ENCODE measurements around the gene CFAP299.

The CFAP299 gene

GRCh38 chr4:80710748-80711451 lies 375.4 kb downstream of the CFAP299 start:
- no peaks in the 10 kb centered on the region for H3K27me3 ChIP-seq (ENCODE audit: insufficient read depth, low read length)
- H4K20me1 ChIP-seq (ENCODE audit: insufficient read depth, low read length) = no peaks in the 10 kb centered on the region
- H3K9ac ChIP-seq (ENCODE audit: low read length) = no peak overlapping the region
- no peaks in the 10 kb centered on the region for H3K9me3 ChIP-seq (ENCODE audit: low read length)
- H3K79me2 ChIP-seq (ENCODE audit: insufficient read depth, low read length) = no peaks in the 10 kb centered on the region
- H3K9me2 ChIP-seq (ENCODE audit: low read depth, low read length) = no peaks in the 10 kb centered on the region
- H2AFZ ChIP-seq (ENCODE audit: low read length) = peak overlapping the region; percentile 38; the same call in 1 of the 2 replicates
- no peaks in the 10 kb centered on the region for H3F3A ChIP-seq (ENCODE audit: insufficient read depth, low read length)
- peak overlapping the region; percentile 36 for H3K27ac ChIP-seq (ENCODE audit: low read depth, low read length, poor library complexity, severe bottlenecking)
- no peaks in the 10 kb centered on the region for H3K36me3 ChIP-seq (ENCODE audit: insufficient read depth, low read length)
- TF ChIP-seq EZH2 (IDR thresholded peaks at IDR 0.05; ENCODE audit: borderline replicate concordance, low read length) (no peak), CTCF (IDR thresholded peaks at IDR 0.05; ENCODE audit: low read length) (no peak)
- no peak overlapping the region for H3K4me2 ChIP-seq (ENCODE audit: low read length)
- H3K4me3 ChIP-seq (ENCODE audit: low read depth, low read length, poor library complexity, severe bottlenecking) = no peak overlapping the region
- H3K4me1 ChIP-seq (ENCODE audit: insufficient read depth, low read length, severe bottlenecking) = peaks cover 46% of the 10 kb centered on the region

- Histone ChIP-seq H3K4me3 (ENCODE audit: low read depth, low read length, poor library complexity, severe bottlenecking) (no peak overlapping the region), H3F3A (ENCODE audit: insufficient read depth, low read length) (no peaks in the 10 kb centered on the region), H3K4me2 (ENCODE audit: low read length) (no peak overlapping the region), H3K9ac (ENCODE audit: low read length) (no peak overlapping the region), H3K36me3 (ENCODE audit: insufficient read depth, low read length) (no peaks in the 10 kb centered on the region), H3K27me3 (ENCODE audit: insufficient read depth, low read length) (no peaks in the 10 kb centered on the region), H3K4me1 (ENCODE audit: insufficient read depth, low read length, severe bottlenecking) (peaks cover 46% of the 10 kb centered on the region), H3K27ac (ENCODE audit: low read depth, low read length, poor library complexity, severe bottlenecking) (peak overlapping the region; percentile 36), H3K9me2 (ENCODE audit: low read depth, low read length) (no peaks in the 10 kb centered on the region), H4K20me1 (ENCODE audit: insufficient read depth, low read length) (no peaks in the 10 kb centered on the region), H2AFZ (ENCODE audit: low read length) (peak overlapping the region; percentile 81), H3K9me3 (ENCODE audit: low read length) (no peaks in the 10 kb centered on the region), H3K79me2 (ENCODE audit: insufficient read depth, low read length) (no peaks in the 10 kb centered on the region)
- TF ChIP-seq CTCF (IDR thresholded peaks at IDR 0.05; ENCODE audit: low read length) = no peak
- no peak for TF ChIP-seq EZH2 (IDR thresholded peaks at IDR 0.05; ENCODE audit: borderline replicate concordance, low read length)
These were observed 376.4 kb downstream of the CFAP299 start for GRCh38 chr4:80711956-80712355.

GRCh38 chr4:80713409-80713808 lies 377.9 kb downstream of the CFAP299 start:
- H3K27ac ChIP-seq (ENCODE audit: low read depth, low read length, poor library complexity, severe bottlenecking) = peak overlapping the region; percentile 23
- H3K9me2 ChIP-seq (ENCODE audit: low read depth, low read length) = no peaks in the 10 kb centered on the region
- H3K9ac ChIP-seq (ENCODE audit: low read length) = no peak overlapping the region
- no peaks in the 10 kb centered on the region for H3K36me3 ChIP-seq (ENCODE audit: insufficient read depth, low read length)
- peaks cover 46% of the 10 kb centered on the region for H3K4me1 ChIP-seq (ENCODE audit: insufficient read depth, low read length, severe bottlenecking)
- H3K27me3 ChIP-seq (ENCODE audit: insufficient read depth, low read length) = no peaks in the 10 kb centered on the region
- H2AFZ ChIP-seq (ENCODE audit: low read length) = no peak overlapping the region; the same call in 1 of the 2 replicates
- H3F3A ChIP-seq (ENCODE audit: insufficient read depth, low read length) = no peaks in the 10 kb centered on the region
- no peaks in the 10 kb centered on the region for H3K79me2 ChIP-seq (ENCODE audit: insufficient read depth, low read length)
- H3K4me2 ChIP-seq (ENCODE audit: low read length) = no peak overlapping the region
- no peak overlapping the region for H3K4me3 ChIP-seq (ENCODE audit: low read depth, low read length, poor library complexity, severe bottlenecking)
- TF ChIP-seq CTCF (IDR thresholded peaks at IDR 0.05; ENCODE audit: low read length) = no peak
- no peak for TF ChIP-seq EZH2 (IDR thresholded peaks at IDR 0.05; ENCODE audit: borderline replicate concordance, low read length)
- H4K20me1 ChIP-seq (ENCODE audit: insufficient read depth, low read length) = no peaks in the 10 kb centered on the region
- H3K9me3 ChIP-seq (ENCODE audit: low read length) = no peaks in the 10 kb centered on the region
